GM15510 (cell line): ENCODE data around the gene CDK11B.

Experiments
- POLR2A ChIP-seq: IDR thresholded peaks from 3 replicates; pipeline ENCODE4 v1.6.1; 2011; ENCODE audit warnings: borderline replicate concordance; ENCODE audit not compliant: insufficient read length; ENCODE audit errors: extremely low read depth

Gene CDK11B

DNA sequence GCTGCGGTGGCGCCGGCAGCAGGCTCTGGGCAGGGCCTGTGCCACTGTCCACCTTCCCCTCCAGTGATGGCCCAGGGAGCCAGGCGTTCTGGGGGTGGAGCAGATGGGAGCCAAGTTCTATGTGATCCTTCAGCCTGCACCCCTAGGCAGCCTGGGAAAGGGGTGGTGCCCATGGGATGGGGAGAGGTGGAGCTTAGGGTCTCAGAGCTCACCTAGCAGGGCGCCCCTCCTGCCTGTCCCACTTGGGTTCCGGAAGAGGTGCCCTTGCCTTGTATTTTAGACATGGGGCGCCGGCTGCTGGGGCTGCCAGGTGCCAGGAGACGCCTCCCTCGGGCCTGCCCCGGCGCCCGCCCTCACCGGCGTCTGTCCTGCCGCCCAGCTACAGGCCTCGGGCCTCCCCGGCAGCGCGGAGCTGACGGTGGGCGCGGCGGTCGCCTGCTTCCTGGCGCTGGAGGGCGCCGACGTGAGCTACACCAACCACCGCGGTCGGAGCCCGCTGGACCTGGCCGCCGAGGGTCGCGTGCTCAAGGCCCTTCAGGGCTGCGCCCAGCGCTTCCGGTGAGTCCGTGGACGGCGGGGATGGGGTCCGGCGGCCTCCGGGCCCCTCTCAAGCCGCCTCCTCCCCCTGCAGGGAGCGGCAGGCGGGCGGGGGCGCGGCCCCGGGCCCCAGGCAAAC lies 29.9 kb downstream of the CDK11B start:
- no peak for TF ChIP-seq POLR2A

DNA sequence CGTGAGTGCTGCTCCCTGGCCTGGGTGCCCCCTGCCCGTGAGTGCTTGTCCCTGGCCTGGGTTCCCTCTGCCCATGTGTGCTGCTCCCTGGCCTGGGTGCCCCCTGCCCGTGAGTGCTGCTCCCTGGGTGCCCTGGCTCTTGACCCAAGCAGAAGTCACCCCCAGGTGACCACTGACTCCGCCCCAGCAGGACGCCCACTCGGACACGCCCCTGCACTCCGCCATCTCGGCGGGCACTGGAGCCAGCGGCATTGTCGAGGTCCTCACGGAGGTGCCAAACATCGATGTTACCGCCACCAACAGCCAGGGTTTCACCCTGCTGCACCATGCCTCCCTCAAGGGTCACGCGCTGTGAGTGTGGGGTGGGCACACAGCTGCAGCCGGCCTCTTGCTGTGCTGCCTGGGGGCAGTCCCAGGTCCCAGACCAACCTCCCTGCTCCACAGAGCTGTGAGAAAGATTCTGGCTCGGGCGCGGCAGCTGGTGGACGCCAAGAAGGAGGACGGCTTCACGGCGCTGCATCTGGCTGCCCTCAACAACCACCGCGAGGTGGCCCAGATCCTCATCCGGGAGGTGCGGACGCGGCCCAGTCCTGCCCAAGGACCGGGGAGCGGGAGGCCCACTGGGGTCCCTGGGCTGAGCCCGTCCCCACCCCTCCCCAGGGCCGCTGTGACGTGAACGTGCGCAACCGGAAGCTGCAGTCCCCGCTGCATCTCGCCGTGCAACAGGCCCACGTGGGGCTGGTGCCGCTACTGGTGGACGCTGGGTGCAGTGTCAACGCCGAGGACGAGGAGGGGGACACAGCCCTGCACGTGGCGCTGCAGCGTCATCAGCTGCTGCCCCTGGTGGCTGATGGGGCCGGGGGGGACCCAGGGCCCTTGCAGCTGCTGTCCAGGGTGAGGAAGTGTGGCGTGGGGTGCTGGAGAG lies 30.7 kb downstream of the CDK11B start:
- TF ChIP-seq POLR2A = no peak

- no peak for TF ChIP-seq POLR2A
These were observed 31.5 kb downstream of the CDK11B start for GRCh38 chr1:1627261-1627828.

- TF ChIP-seq POLR2A = no peak
These were observed 32.3 kb downstream of the CDK11B start for GRCh38 chr1:1626207-1627141.

GRCh38 chr1:1625824-1626206 lies 33.0 kb downstream of the CDK11B start:
- no peak for TF ChIP-seq POLR2A

DNA sequence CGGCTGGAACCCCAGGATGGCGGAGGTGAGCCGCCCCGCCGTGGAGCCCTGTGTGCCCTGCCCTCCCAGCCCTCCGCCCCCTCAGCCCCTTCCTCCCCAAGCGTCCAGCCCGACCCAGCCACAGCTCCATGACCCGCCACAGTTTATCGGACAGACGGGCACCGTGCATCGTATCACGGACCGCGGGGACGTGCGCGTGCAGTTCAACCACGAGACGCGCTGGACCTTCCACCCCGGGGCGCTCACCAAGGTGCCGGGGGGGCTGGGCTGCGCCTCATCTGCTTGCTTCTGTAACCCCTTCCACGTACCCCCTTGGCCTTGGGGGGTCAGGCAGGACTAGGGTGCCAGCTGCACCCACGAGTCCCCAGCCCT lies 33.4 kb downstream of the CDK11B start:
- TF ChIP-seq POLR2A = no peak

DNA sequence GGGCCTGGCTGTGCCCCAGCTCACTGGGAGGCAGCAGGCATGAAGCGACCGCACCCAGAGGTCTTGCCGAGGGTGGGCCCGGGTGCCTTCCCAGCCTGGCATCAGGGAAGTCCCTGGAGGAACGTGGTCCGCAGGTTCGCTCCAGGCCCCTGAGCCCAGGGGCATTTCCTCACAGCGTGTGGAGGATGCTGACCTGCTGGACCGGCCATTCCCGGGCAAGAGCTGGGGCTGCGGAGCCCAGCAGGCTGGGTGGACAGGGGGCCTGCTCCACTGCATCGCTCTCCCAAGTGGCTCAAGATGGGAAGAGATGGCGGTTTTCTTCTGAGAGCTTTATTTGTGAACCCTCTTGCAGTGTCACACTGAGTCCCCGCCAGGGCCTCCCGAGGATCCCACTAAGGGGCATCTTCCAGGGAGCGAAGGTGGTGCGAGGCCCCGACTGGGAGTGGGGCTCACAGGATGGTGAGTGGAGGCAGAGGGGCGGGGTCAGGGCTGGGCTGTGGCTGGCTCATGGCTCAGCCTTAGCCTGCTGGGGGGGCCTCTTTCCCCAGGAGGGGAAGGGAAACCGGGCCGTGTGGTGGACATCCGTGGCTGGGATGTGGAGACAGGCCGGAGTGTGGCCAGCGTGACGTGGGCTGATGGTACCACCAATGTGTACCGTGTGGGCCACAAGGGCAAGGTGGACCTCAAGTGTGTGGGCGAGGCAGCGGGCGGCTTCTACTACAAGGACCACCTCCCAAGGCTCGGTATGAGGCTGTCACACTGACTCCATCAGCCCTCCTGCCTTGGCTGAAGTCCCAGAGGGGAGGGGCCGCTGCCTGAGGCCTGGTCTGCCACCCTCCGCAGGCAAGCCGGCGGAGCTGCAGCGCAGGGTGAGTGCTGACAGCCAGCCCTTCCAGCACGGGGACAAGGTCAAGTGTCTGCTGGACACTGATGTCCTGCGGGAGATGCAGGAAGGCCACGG lies 34.1 kb downstream of the CDK11B start:
- no peak for TF ChIP-seq POLR2A

- no peak for TF ChIP-seq POLR2A
These were observed 35.0 kb downstream of the CDK11B start for GRCh38 chr1:1623631-1624442.

- TF ChIP-seq POLR2A = no peak
These were observed 35.6 kb downstream of the CDK11B start for GRCh38 chr1:1623181-1623630.

GRCh38 chr1:1622788-1623094 lies 36.1 kb downstream of the CDK11B start:
- no peak for TF ChIP-seq POLR2A

- TF ChIP-seq POLR2A = no peak
These were observed 36.6 kb downstream of the CDK11B start for GRCh38 chr1:1622010-1622787.

DNA sequence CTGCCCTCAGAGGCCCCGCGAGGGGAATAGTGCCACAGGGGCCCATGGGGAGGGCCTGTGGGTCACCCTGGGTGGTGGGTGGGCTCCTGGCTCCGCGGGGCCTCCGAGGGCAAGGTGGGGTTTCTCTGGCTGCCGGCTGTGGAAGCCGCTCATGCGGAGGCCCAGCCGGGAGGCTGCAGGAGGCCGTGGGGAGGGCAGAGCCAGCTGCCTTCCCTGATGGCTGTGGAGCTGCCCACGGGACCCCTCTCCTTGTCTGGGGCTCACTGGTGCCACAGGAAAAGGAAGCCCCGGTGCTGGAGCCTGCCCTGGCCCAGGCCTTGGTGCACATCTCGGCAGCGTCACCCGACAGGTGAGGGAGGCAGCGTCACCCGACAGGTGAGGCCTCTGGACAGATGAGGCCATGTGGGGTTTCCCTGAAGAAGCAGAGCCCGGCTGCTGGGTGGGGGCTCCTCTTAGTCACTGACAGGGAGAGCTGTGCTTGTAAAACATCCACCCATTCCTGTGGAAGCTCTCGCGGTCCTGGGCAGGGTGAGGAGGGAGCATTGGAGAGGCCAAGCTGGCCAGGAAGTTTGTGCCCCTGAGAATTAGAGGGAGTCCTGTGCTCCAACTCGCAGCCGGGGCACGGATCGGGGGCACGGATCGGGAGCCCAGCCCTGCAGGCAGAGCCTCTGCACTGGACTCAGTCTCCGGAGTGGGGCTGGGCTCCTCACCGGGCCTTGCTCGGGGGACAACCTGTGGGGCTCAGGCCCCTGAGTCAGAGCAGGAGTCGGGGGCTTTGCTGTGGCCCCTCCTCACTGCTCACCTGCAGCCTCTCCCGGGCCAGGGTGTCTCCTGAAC lies 37.4 kb downstream of the CDK11B start:
- no peak for TF ChIP-seq POLR2A
